CMK (cell line): Measurements from ENCODE around the gene HOXA3.

Source experiments
- DNase-seq: peaks from one replicate; pipeline ENCODE4 v3.0.0-alpha.2; 2010; ENCODE audit warnings: low read depth

HOXA3 gene

GRCh38 chr7:27165996-27166530, 13.7 kb upstream of the HOXA3 start:
- no peak for DNase-seq

GRCh38 chr7:27165089-27165995, 13.0 kb upstream of the HOXA3 start, which contains the start of gene HOXA9:
TSS of gene HOXA9 (minus strand) at chr7:27165537. CDS start at chr7:27165457, 80 bp downstream.
- DNase-seq: no peak

GRCh38 chr7:27164367-27165088, 12.1 kb upstream of the HOXA3 start:
- no peak for DNase-seq

- no peak for DNase-seq
Measured at GRCh38 chr7:27164045-27164366, 11.6 kb upstream of the HOXA3 start.

GRCh38 chr7:27163288-27164044, 11.1 kb upstream of the HOXA3 start:
- no peak for DNase-seq

GRCh38 chr7:27162561-27163287, 10.3 kb upstream of the HOXA3 start:
- no peak for DNase-seq

GRCh38 chr7:27161721-27162560, 9.6 kb upstream of the HOXA3 start:
- DNase-seq: no peak

- DNase-seq: no peak
Measured at GRCh38 chr7:27161214-27161720, 8.9 kb upstream of the HOXA3 start.

GRCh38 chr7:27160546-27161213, 8.3 kb upstream of the HOXA3 start:
- DNase-seq: no peak

- no peak for DNase-seq
Measured at GRCh38 chr7:27160145-27160545, 7.8 kb upstream of the HOXA3 start.

- no peak for DNase-seq
Measured at GRCh38 chr7:27159266-27160144, 7.1 kb upstream of the HOXA3 start.

- no peak for DNase-seq
Measured at GRCh38 chr7:27158436-27159265, 6.3 kb upstream of the HOXA3 start.

- no peak for DNase-seq
Measured at GRCh38 chr7:27157702-27158431, 5.5 kb upstream of the HOXA3 start.

GRCh38 chr7:27156916-27157701, 4.7 kb upstream of the HOXA3 start:
- DNase-seq: no peak

GRCh38 chr7:27156508-27156898, 4.1 kb upstream of the HOXA3 start, which contains the start of gene HOXA7:
TSS of gene HOXA7 (minus strand) at chr7:27156675. CDS start at chr7:27156545, 130 bp downstream.
- DNase-seq: no peak

- no peak for DNase-seq
Measured at GRCh38 chr7:27155816-27156507, 3.6 kb upstream of the HOXA3 start.
